B cell (primary cell): ENCODE data around the gene ADGRV1. TPM values are rescaled to one million over a fixed set of nuclear protein-coding genes. Genes with fewer than 3 reads are reported as not detected.

Experiments used
- ATAC-seq: fragments of 200-7000 bp; cut with Tn5 transposase; one replicate; pipeline ENCODE4 v1.10.0; 2021; ENCODE audit warnings: low read depth, mild to moderate bottlenecking, moderate number of reproducible peaks, moderate library complexity
- CTCF ChIA-PET: fragments of 350-600 bp; sonication (Branson Sonifier 250); formaldehyde crosslinking; loops from one replicate; lab custom pipeline; 2021; ENCODE audit warnings: antibody characterized with exemption, inconsistent platforms; lab: Charles Lee
- POLR2A ChIA-PET: fragments of 350-600 bp; sonication (Branson Sonifier 250); formaldehyde crosslinking; loops from one replicate; lab custom pipeline; 2021; ENCODE audit warnings: antibody characterized with exemption; lab: Charles Lee
- DNase-seq: peaks from one replicate; pipeline ENCODE4 v3.0.0; 2013
- H2AFZ ChIP-seq: 2 replicates; pipeline ENCODE4 v1.6.1; 2012; ENCODE audit warnings: mild to moderate bottlenecking, low read depth, low read length; ENCODE audit not compliant: insufficient read depth, poor library complexity, severe bottlenecking
- H3K27ac ChIP-seq, 2 donors: 1 replicate in 1 of 2; 2 replicates in 1 of 2; pipeline ENCODE4 v1.5.1; 2012 to 2013; ENCODE audit warnings: low read length in 2 of 2, mild to moderate bottlenecking in 2 of 2, moderate library complexity in 1 of 2
- H3K27me3 ChIP-seq, 4 experiments: fragments of 200-600 bp in 1 of 4; sonication (generic) in 1 of 4; replicated peaks in 1 of 4; 1 replicate in 2 of 4; 2 replicates in 2 of 4; pipeline versions ENCODE4 v1.6.1 to v1.7.0; 2013 to 2016; ENCODE audit warnings: low read length in 3 of 4, mild to moderate bottlenecking in 2 of 4, mixed read lengths in 1 of 4, moderate library complexity in 1 of 4; ENCODE audit not compliant: insufficient read depth in 4 of 4, control insufficient read depth in 3 of 4; ENCODE audit errors: control extremely low read depth in 1 of 4
- H3K36me3 ChIP-seq, 2 experiments: replicated peaks in 1 of 2; 1 replicate in 1 of 2; 2 replicates in 1 of 2; pipeline versions ENCODE4 v1.6.1 to v1.7.1; 2013; ENCODE audit warnings: low read length in 1 of 2; ENCODE audit not compliant: insufficient read depth in 2 of 2, control insufficient read depth in 1 of 2; ENCODE audit errors: control extremely low read depth in 1 of 2, extremely low read depth in 1 of 2
- H3K4me1 ChIP-seq, 2 donors: fragments of 200-600 bp in 1 of 2; sonication (generic) in 1 of 2; 1 replicate in 1 of 2; 2 replicates in 1 of 2; pipeline versions ENCODE4 v1.5.1 to v1.6.1; 2013 to 2017; ENCODE audit warnings: low read length in 2 of 2; ENCODE audit not compliant: control insufficient read depth in 2 of 2, insufficient read depth in 2 of 2
- H3K4me2 ChIP-seq: replicated peaks from 2 replicates; pipeline ENCODE3; 2012; ENCODE audit warnings: mild to moderate bottlenecking, low read depth, low read length; ENCODE audit not compliant: poor library complexity, severe bottlenecking
- H3K4me3 ChIP-seq, 5 experiments: fragments of 200-600 bp in 1 of 5; sonication (generic) in 1 of 5; 1 replicate in 3 of 5; 2 replicates in 2 of 5; pipeline versions ENCODE4 v1.5.1 to v1.7.0; 2011 to 2016; ENCODE audit warnings: low read length in 4 of 5, mild to moderate bottlenecking in 4 of 5, low read depth in 2 of 5, control low read depth in 1 of 5, moderate library complexity in 1 of 5; ENCODE audit not compliant: insufficient read depth in 1 of 5; ENCODE audit errors: control extremely low read depth in 1 of 5, extremely low read depth in 1 of 5
- H3K79me2 ChIP-seq: fragments of 200-600 bp; sonication (generic); one replicate; pipeline ENCODE4 v1.6.0; 2016; ENCODE audit warnings: low read length; ENCODE audit not compliant: control insufficient read depth, insufficient read depth
- H3K9ac ChIP-seq: fragments of 200-600 bp; sonication (generic); 2 replicates; pipeline ENCODE4 v1.6.1; 2017; ENCODE audit warnings: mild to moderate bottlenecking, low read length, moderate library complexity
- H3K9me3 ChIP-seq, 3 donors: one replicate each; pipeline versions ENCODE4 v1.6.1 to v1.7.1; 2013; ENCODE audit warnings: low read length in 2 of 3; ENCODE audit not compliant: control insufficient read depth in 2 of 3, insufficient read depth in 1 of 3; ENCODE audit errors: control extremely low read depth in 1 of 3
- H4K20me1 ChIP-seq: 2 replicates; pipeline ENCODE4 v1.6.0; 2012; ENCODE audit warnings: mild to moderate bottlenecking, low read length; ENCODE audit not compliant: insufficient read depth, control insufficient read depth, poor library complexity, severe bottlenecking
- H3K27ac Mint-ChIP-seq: one replicate; pipeline ENCODE4 v1.8.0; 2021; ENCODE audit warnings: mixed read lengths
- H3K27me3 Mint-ChIP-seq: one replicate; pipeline ENCODE4 v1.8.0; 2021; ENCODE audit warnings: mixed read lengths
- H3K4me1 Mint-ChIP-seq: one replicate; pipeline ENCODE4 v1.8.0; 2021; ENCODE audit warnings: mixed read lengths
- H3K4me3 Mint-ChIP-seq: one replicate; pipeline ENCODE4 v1.8.0; 2021; ENCODE audit warnings: mixed read lengths
- H3K9me3 Mint-ChIP-seq: one replicate; pipeline ENCODE4 v1.8.0; 2022; ENCODE audit warnings: mixed read lengths; ENCODE audit not compliant: insufficient read depth
- CTCF ChIP-seq: fragments of 200-600 bp; IDR thresholded peaks from one replicate; pipeline ENCODE4 v1.8.0; 2022; ENCODE audit warnings: antibody characterized with exemption, mild to moderate bottlenecking
- EZH2 ChIP-seq: IDR thresholded peaks from 2 replicates; pipeline ENCODE4 v1.6.1; 2012; ENCODE audit warnings: borderline replicate concordance, low read depth, mild to moderate bottlenecking, moderate library complexity, low read length; ENCODE audit not compliant: insufficient read depth, poor library complexity, severe bottlenecking
- WGBS: methylation state at CpG from one replicate; pipeline ENCODE4 v1.1.5; 2013; ENCODE audit warnings: missing lambda C conversion rate; ENCODE audit not compliant: insufficient coverage; 5-methylcytosine and 5-hydroxymethylcytosine counted together
- intact Hi-C: fragments of 100-400 bp; cut with micrococcal nuclease; formaldehyde crosslinking; loops from one replicate; pipeline ENCODE4 v1.10.0; 2022
- polyA plus RNA-seq: library from polyadenylated mRNA; depleted of rRNA; stranded (reverse); fragments of >200 nt; gene quantifications from 2 replicates; pipeline ENCODE4 v1.2.3, GENCODE V29; 2012
- total RNA-seq, 2 donors: library from RNA; stranded (reverse); fragments of 120-200 nt in 1 of 2; gene quantifications; 1 replicate in 1 of 2; 2 replicates in 1 of 2; pipeline versions ENCODE4 v1.2.3 to v1.2.4, GENCODE V29; 2013 to 2022

ADGRV1 gene
- total and polyA plus RNA-seq, 2 donors (not counting 1 experiment from before 2014, with no cell fraction given), result 0.07 TPM; not detected in 1

- no peak for ATAC-seq
- Histone ChIP-seq H3K4me2 (no peak overlapping the region), H4K20me1 (no peaks in the 10 kb centered on the region), H3K27me3 (no peaks in the 10 kb centered on the region), H3K36me3 (no peaks in the 10 kb centered on the region), H3K27ac (no peak overlapping the region), H3K4me3 (no peak overlapping the region), H3K9me3 (no peaks in the 10 kb centered on the region), H3K4me1 (no peaks in the 10 kb centered on the region), H3K79me2 (no peaks in the 10 kb centered on the region), H3K9ac (no peak overlapping the region), H2AFZ (no peak overlapping the region)
- peaks cover 4% of the 10 kb centered on the region for H3K27me3 Mint-ChIP-seq
- TF ChIP-seq EZH2, result no peak
- TF ChIP-seq CTCF, result no peak
- no peak for DNase-seq
- POLR2A ChIA-PET, result no interaction called here
- WGBS, result no CpG with 5 or more reads among the region's 1 CpG
- no peaks in the 10 kb centered on the region for H3K4me1 Mint-ChIP-seq
- CTCF ChIA-PET, result no interaction called here
- no peak overlapping the region for H3K4me3 Mint-ChIP-seq
- H3K27ac Mint-ChIP-seq, result no peak overlapping the region
- intact Hi-C loops, result no loop called here
- no peaks in the 10 kb centered on the region for H3K9me3 Mint-ChIP-seq
Observed at GRCh38 chr5:90655423-90655822, 96.8 kb downstream of the ADGRV1 start.

DNA sequence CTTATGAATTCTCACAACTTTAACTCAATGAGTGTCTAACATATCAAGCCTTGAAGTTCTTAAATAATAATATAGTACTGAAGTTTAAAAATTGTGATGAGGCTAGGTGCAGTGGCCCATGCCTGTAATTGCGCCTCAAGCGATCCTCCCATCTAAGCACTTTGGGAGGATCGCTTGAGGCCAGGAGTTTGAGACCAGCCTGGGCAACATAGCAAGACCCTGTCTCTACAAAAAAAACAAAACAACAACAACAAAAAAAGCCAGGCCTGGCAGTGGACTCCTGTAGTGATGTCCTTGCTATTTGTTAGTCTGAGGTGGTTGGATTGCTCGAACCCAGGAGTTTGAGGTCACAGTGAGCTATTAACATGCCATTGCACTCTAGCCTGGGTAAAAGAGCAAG is 98.4 kb downstream of the ADGRV1 start:
- no peaks in the 10 kb centered on the region for H3K79me2 ChIP-seq
- H3K27ac ChIP-seq, result no peak overlapping the region
- ChIA-PET CTCF (no interaction called here), POLR2A (no interaction called here)
- ATAC-seq, result no peak
- Mint-ChIP-seq H3K9me3 (no peaks in the 10 kb centered on the region), H3K4me1 (no peaks in the 10 kb centered on the region), H3K27me3 (no peaks in the 10 kb centered on the region), H3K27ac (no peak overlapping the region), H3K4me3 (no peak overlapping the region)
- H3K36me3 ChIP-seq, result no peaks in the 10 kb centered on the region
- DNase-seq, result no peak
- no peaks in the 10 kb centered on the region for H3K27me3 ChIP-seq
- no peaks in the 10 kb centered on the region for H3K9me3 ChIP-seq
- H4K20me1 ChIP-seq, result no peaks in the 10 kb centered on the region
- no peak overlapping the region for H3K4me3 ChIP-seq
- no peak for TF ChIP-seq EZH2
- no peak for TF ChIP-seq CTCF
- H3K4me1 ChIP-seq, result no peaks in the 10 kb centered on the region
- H3K9ac ChIP-seq, result no peak overlapping the region
- H3K4me2 ChIP-seq, result no peak overlapping the region
- no peak overlapping the region for H2AFZ ChIP-seq
- WGBS, result no CpG with 5 or more reads among the region's 4 CpGs
- intact Hi-C loops, result no loop called here
